Endothelial cell of umbilical vein (primary cell): ENCODE data around the gene CUX1. TPM values are rescaled to one million over a fixed set of nuclear protein-coding genes. Genes with fewer than 3 reads are reported as not detected.
A peak's percentile ranks its signal among the peaks of the same experiment; 100 is the strongest.

Source experiments
- BruUV-seq: library from RNA; stranded (reverse); fragments of 400-500 nt; replicated peaks from 2 replicates; lab custom pipeline; 2021; lab: Mats Ljungman, UMichigan
- CTCF ChIA-PET: fragments of 300-600, 350-600 bp; sonication (Branson Sonifier 250); formaldehyde crosslinking; loops from one replicate; lab custom pipeline; 2021; ENCODE audit warnings: antibody characterized with exemption, inconsistent platforms; lab: Charles Lee
- POLR2A ChIA-PET: fragments of 300-600, 350-600 bp; sonication (Branson Sonifier 250); formaldehyde crosslinking; loops from one replicate; lab custom pipeline; 2021; ENCODE audit warnings: antibody characterized with exemption, inconsistent platforms; lab: Charles Lee
- DNase-seq: peaks from one replicate; pipeline ENCODE4 v3.0.0-alpha.2; 2011; ENCODE audit warnings: low read depth, low spot score
- FAIRE-seq: peaks from 2 replicates; lab custom pipeline; 2011; peaks lifted over from hg19 to GRCh38; lab: Jason Lieb, UNC
- H2AFZ ChIP-seq: 2 replicates; pipeline ENCODE4 v1.6.0; 2012; ENCODE audit warnings: low read depth, low read length, control low read depth, inconsistent platforms
- H3K27ac ChIP-seq: 2 replicates; pipeline ENCODE4 v1.5.1; 2011; ENCODE audit warnings: low read depth, mild to moderate bottlenecking, control low read depth, low read length, moderate library complexity; ENCODE audit not compliant: insufficient read depth
- H3K27me3 ChIP-seq, 2 experiments: 2 replicates each; pipeline versions ENCODE4 v1.6.0 to v1.6.1; 2011; ENCODE audit warnings: low read length in 2 of 2, mixed read lengths in 1 of 2; ENCODE audit not compliant: control insufficient read depth in 2 of 2, insufficient read depth in 2 of 2
- H3K36me3 ChIP-seq, 2 experiments: 2 replicates in 1 of 2; 3 replicates in 1 of 2; pipeline ENCODE4 v1.5.1; 2011; ENCODE audit warnings: low read length in 2 of 2, mild to moderate bottlenecking in 1 of 2, moderate library complexity in 1 of 2; ENCODE audit not compliant: control insufficient read depth in 2 of 2, insufficient read depth in 2 of 2; ENCODE audit errors: extremely low read depth in 1 of 2
- H3K4me1 ChIP-seq: 3 replicates; pipeline ENCODE4 v1.5.1; 2011; ENCODE audit warnings: mild to moderate bottlenecking, low read length; ENCODE audit not compliant: control insufficient read depth, insufficient read depth; ENCODE audit errors: extremely low read depth
- H3K4me2 ChIP-seq: 2 replicates; pipeline ENCODE4 v1.6.1; 2011; ENCODE audit warnings: low read length, control low read depth, mixed read lengths; ENCODE audit not compliant: insufficient read depth
- H3K4me3 ChIP-seq, 3 experiments: fragments of 200-600 bp in 1 of 3; sonication (generic), shearing (Covaris generic) in 1 of 3; replicated peaks in 1 of 3; 2 replicates each; pipeline ENCODE4 v1.5.1; 2011 to 2016; ENCODE audit warnings: control low read depth in 3 of 3, low read length in 3 of 3, mild to moderate bottlenecking in 2 of 3, inconsistent platforms in 1 of 3, low read depth in 1 of 3, moderate library complexity in 1 of 3; ENCODE audit not compliant: insufficient read depth in 1 of 3
- H3K79me2 ChIP-seq: 2 replicates; pipeline ENCODE4 v1.6.0; 2012; ENCODE audit warnings: low read length, inconsistent platforms; ENCODE audit not compliant: control insufficient read depth, insufficient read depth
- H3K9ac ChIP-seq: replicated peaks from 2 replicates; pipeline ENCODE3; 2011; ENCODE audit warnings: low read length, control low read depth; ENCODE audit not compliant: insufficient read depth; ENCODE audit errors: extremely low read depth
- H3K9me1 ChIP-seq: replicated peaks from 3 replicates; pipeline ENCODE4 v1.6.0; 2011; ENCODE audit warnings: mild to moderate bottlenecking, low read length; ENCODE audit not compliant: control insufficient read depth, insufficient read depth; ENCODE audit errors: extremely low read depth
- H3K9me3 ChIP-seq: replicated peaks from 2 replicates; pipeline ENCODE4 v1.5.1; 2012; ENCODE audit warnings: low read length, inconsistent platforms; ENCODE audit not compliant: control insufficient read depth, insufficient read depth
- H4K20me1 ChIP-seq: replicated peaks from 2 replicates; pipeline ENCODE3; 2011; ENCODE audit warnings: mild to moderate bottlenecking, low read length; ENCODE audit not compliant: control insufficient read depth, insufficient read depth; ENCODE audit errors: extremely low read depth
- EZH2 ChIP-seq: IDR thresholded peaks from 2 replicates; pipeline ENCODE4 v1.6.1; 2012; ENCODE audit warnings: borderline replicate concordance, low read depth, mild to moderate bottlenecking, moderate library complexity, low read length, inconsistent platforms; ENCODE audit not compliant: severe bottlenecking
- FOS ChIP-seq: IDR thresholded peaks from 2 replicates; pipeline ENCODE4 v1.6.1; 2011; ENCODE audit warnings: mild to moderate bottlenecking, low read length, moderate library complexity, borderline replicate concordance; ENCODE audit not compliant: insufficient read depth
- GATA2 ChIP-seq: IDR thresholded peaks from 2 replicates; pipeline ENCODE4 v1.7.0; 2011; ENCODE audit warnings: low read depth, mild to moderate bottlenecking, moderate library complexity, mixed read lengths, low read length; ENCODE audit not compliant: insufficient read length, insufficient read depth
- JUN ChIP-seq: IDR thresholded peaks from 2 replicates; pipeline ENCODE4 v1.6.1; 2011; ENCODE audit warnings: borderline replicate concordance, low read depth; ENCODE audit not compliant: insufficient read length, insufficient read depth
- MYC ChIP-seq: IDR thresholded peaks from one replicate; pipeline ENCODE4 v1.6.1; 2011; ENCODE audit warnings: mild to moderate bottlenecking, low read depth, low read length
- POLR2A ChIP-seq: IDR thresholded peaks from 2 replicates; pipeline ENCODE4 v1.6.1; 2012; ENCODE audit warnings: low read depth, mild to moderate bottlenecking, control low read depth, low read length
- POLR2AphosphoS5 ChIP-seq: IDR thresholded peaks from 2 replicates; pipeline ENCODE4 v1.6.1; 2012; ENCODE audit warnings: low read depth, mild to moderate bottlenecking, control low read depth, low read length, moderate library complexity; ENCODE audit not compliant: insufficient read depth
- dilution Hi-C: fragments of 300-500 bp; cut with MboI; formaldehyde crosslinking; loops from one replicate; pipeline ENCODE4 v1.15.0; 2019; ENCODE audit warnings: low sequenced_read_pairs; ENCODE audit not compliant: extremely low pct_ligation_motif_present
- intact Hi-C: fragments of 100-400 bp; cut with micrococcal nuclease; formaldehyde crosslinking; loops from one replicate; pipeline ENCODE4 v1.10.0; 2022
- polyA plus RNA-seq, 4 experiments: library from polyadenylated mRNA; depleted of rRNA in 3 of 4; stranded (reverse) in 3 of 4; unstranded in 1 of 4; fragments of >200 nt; gene quantifications; 2 replicates each; pipeline versions ENCODE4 v1.2.1 to v1.2.3, GENCODE V29; 2011 to 2012; ENCODE audit warnings: missing spikeins in 1 of 4
- total RNA-seq: library from RNA; stranded (reverse); gene quantifications from 2 replicates; pipeline ENCODE4 v1.2.3, GENCODE V29; 2021
- TF ChIP-seq, protein P1 (sequence below), 2 donors: IDR thresholded peaks; 1 replicate in 1 of 2; 2 replicates in 1 of 2; pipeline ENCODE4 v1.5.1; 2011; ENCODE audit warnings: low read length in 2 of 2, mild to moderate bottlenecking in 2 of 2, moderate library complexity in 2 of 2, control low read depth in 1 of 2, inconsistent platforms in 1 of 2, low read depth in 1 of 2; ENCODE audit not compliant: insufficient read depth in 1 of 2; ENCODE audit errors: extremely low read depth in 1 of 2
- TF ChIP-seq, protein P2 (sequence below): IDR thresholded peaks from 2 replicates; pipeline ENCODE4 v1.6.1; 2011; ENCODE audit not compliant: insufficient read depth, insufficient read length

CUX1 gene
- total and polyA plus RNA-seq, 2 donors (not counting 3 experiments of a cell fraction or from before 2014, with no cell fraction given) = 13.8 to 49.8 TPM

DNA sequence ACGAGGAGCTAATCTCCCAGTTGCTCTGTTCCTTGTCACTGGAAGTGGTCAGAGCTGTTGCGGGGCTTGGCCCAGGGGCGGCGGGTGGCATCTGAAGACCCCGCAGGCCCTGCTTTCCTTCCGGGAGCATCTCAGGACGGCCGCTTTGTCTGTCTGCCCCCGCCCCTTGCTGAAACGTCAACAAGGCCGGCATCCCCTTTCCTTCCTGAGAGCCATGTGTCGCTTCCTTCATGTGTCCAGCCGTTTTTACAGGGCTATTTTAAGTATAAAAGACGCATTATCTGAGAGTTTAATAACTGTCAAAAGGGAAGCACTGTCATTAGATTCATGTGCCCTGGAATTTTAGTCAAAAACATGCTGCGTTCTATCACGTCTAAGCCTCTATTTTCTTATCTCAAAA is 110.4 kb downstream of the CUX1 start:
- no peaks in the 10 kb centered on the region for H3K9me1 ChIP-seq
- dilution Hi-C loops (no loop called here), intact Hi-C loops (no loop called here)
- peak overlapping the region; percentile 5 for H3K27ac ChIP-seq
- H3K27me3 ChIP-seq = no peaks in the 10 kb centered on the region
- H2AFZ ChIP-seq = no peak overlapping the region
- no peak overlapping the region for H3K9ac ChIP-seq
- DNase-seq (peak; percentile 55), FAIRE-seq (peak; percentile 75)
- H3K79me2 ChIP-seq = peaks cover 1% of the 10 kb centered on the region
- H3K4me3 ChIP-seq = no peak overlapping the region
- no peaks in the 10 kb centered on the region for H4K20me1 ChIP-seq
- TF ChIP-seq EZH2 (no peak), POLR2A (no peak), GATA2 (no peak), JUN (no peak), POLR2AphosphoS5 (no peak), MYC (no peak), FOS (no peak)
- TF ChIP-seq, protein P1, sequence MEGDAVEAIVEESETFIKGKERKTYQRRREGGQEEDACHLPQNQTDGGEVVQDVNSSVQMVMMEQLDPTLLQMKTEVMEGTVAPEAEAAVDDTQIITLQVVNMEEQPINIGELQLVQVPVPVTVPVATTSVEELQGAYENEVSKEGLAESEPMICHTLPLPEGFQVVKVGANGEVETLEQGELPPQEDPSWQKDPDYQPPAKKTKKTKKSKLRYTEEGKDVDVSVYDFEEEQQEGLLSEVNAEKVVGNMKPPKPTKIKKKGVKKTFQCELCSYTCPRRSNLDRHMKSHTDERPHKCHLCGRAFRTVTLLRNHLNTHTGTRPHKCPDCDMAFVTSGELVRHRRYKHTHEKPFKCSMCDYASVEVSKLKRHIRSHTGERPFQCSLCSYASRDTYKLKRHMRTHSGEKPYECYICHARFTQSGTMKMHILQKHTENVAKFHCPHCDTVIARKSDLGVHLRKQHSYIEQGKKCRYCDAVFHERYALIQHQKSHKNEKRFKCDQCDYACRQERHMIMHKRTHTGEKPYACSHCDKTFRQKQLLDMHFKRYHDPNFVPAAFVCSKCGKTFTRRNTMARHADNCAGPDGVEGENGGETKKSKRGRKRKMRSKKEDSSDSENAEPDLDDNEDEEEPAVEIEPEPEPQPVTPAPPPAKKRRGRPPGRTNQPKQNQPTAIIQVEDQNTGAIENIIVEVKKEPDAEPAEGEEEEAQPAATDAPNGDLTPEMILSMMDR (IDR thresholded peaks at IDR 0.05; ENCODE audit: extremely low read depth in 1 of 2, insufficient read depth in 1 of 2, low read depth in 1 of 2, low read length in 2 of 2) = no peak
- TF ChIP-seq, protein P2, sequence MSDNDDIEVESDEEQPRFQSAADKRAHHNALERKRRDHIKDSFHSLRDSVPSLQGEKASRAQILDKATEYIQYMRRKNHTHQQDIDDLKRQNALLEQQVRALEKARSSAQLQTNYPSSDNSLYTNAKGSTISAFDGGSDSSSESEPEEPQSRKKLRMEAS = no peak
- peak overlapping the region; percentile 13 for H3K4me2 ChIP-seq
- CTCF ChIA-PET = interaction anchor here (1.2 kb wide), 1 partner anchor 9 kb away, joined by 3 read pairs; no protein-coding TSS in a partner anchor
- H3K4me1 ChIP-seq = peaks cover 5% of the 10 kb centered on the region
- POLR2A ChIA-PET = no interaction called here
- H3K36me3 ChIP-seq = no peaks in the 10 kb centered on the region
- BruUV-seq = no TSS peak
- no peaks in the 10 kb centered on the region for H3K9me3 ChIP-seq
